Vagina (tissue), 2 donors: Measurements from ENCODE around the gene NAT8L.

Source experiments
- POLR2A ChIP-seq, 2 donors: fragments of 450-650 bp; IDR thresholded peaks; one replicate each; pipeline ENCODE4 v1.6.1; 2017; ENCODE audit warnings: antibody characterized with exemption in 2 of 2, mild to moderate bottlenecking in 2 of 2, moderate library complexity in 2 of 2
- POLR2AphosphoS5 ChIP-seq, 2 donors: sonication (generic); formaldehyde crosslinking; IDR thresholded peaks; one replicate each; pipeline ENCODE4 v1.9.0; 2017; ENCODE audit warnings: antibody characterized with exemption in 2 of 2, mild to moderate bottlenecking in 2 of 2, low read depth in 1 of 2; ENCODE audit not compliant: insufficient read depth in 1 of 2
- TF ChIP-seq, protein P1 (sequence below), 3 experiments: fragments of 450-650 bp in 2 of 3; fragments of 200-600 bp in 1 of 3; sonication (generic) in 1 of 3; IDR thresholded peaks; one replicate each; pipeline ENCODE4 v1.5.1; 2017 to 2019; ENCODE audit warnings: antibody characterized with exemption in 3 of 3, mild to moderate bottlenecking in 2 of 3, moderate library complexity in 2 of 3

- TF ChIP-seq, protein P1, sequence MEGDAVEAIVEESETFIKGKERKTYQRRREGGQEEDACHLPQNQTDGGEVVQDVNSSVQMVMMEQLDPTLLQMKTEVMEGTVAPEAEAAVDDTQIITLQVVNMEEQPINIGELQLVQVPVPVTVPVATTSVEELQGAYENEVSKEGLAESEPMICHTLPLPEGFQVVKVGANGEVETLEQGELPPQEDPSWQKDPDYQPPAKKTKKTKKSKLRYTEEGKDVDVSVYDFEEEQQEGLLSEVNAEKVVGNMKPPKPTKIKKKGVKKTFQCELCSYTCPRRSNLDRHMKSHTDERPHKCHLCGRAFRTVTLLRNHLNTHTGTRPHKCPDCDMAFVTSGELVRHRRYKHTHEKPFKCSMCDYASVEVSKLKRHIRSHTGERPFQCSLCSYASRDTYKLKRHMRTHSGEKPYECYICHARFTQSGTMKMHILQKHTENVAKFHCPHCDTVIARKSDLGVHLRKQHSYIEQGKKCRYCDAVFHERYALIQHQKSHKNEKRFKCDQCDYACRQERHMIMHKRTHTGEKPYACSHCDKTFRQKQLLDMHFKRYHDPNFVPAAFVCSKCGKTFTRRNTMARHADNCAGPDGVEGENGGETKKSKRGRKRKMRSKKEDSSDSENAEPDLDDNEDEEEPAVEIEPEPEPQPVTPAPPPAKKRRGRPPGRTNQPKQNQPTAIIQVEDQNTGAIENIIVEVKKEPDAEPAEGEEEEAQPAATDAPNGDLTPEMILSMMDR (IDR thresholded peaks at IDR 0.05) = no peak
- TF ChIP-seq POLR2A (IDR thresholded peaks at IDR 0.05) (no peak), POLR2AphosphoS5 (IDR thresholded peaks at IDR 0.05; ENCODE audit: insufficient read depth in 1 of 2, low read depth in 1 of 2) (no peak)
Measured at GRCh38 chr4:2059726-2060602, 837 bp downstream of the NAT8L start.
